ENCODE data around the gene PIGA. TPM values are rescaled to one million over a fixed set of nuclear protein-coding genes. Genes with fewer than 3 reads are reported as not detected.

PIGA gene
- total and polyA plus RNA-seq, 10 of the 15 experiments (the other 5 are each of a cell fraction or from before 2014, with no cell fraction given), result 4.9 to 24.1 (median 11.0) TPM

DNA sequence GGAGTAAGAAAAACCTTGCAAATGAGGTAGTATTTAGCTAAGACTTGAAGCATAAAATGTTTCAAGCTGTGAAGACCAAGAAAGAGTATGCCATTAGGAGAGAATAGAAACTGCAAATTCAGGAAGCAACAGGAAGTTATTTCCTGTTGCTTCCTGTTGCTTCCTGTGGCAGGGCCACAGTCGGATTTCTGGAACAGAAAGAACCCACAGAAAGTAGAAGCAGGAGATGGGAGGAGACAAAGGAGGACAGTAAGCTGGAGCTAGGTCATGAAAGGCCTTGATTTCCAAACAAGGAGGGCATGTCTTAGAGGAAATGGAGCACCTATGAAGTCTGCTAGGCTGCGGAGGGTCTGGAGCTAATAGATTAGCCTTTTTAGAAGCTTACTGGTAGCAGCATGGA, 37.1 kb downstream of the PIGA start:
- Histone ChIP-seq H3K27me3 (replicated peaks in 1 of 2; ENCODE audit: control insufficient read depth in 2 of 2, insufficient read depth in 2 of 2, low read length in 1 of 2) (no peaks in the 10 kb centered on the region), H2AFZ (ENCODE audit: control insufficient read depth, low read depth, low read length) (no peak overlapping the region), H3K27ac (ENCODE audit: control insufficient read depth, insufficient read depth) (no peak overlapping the region), H3K9me3 (replicated peaks; ENCODE audit: control insufficient read depth, insufficient read depth, low read length) (no peaks in the 10 kb centered on the region), H3K4me3 (no peak overlapping the region), H3K79me2 (ENCODE audit: control insufficient read depth, insufficient read depth, low read length) (no peaks in the 10 kb centered on the region), H3K9ac (ENCODE audit: control insufficient read depth, insufficient read depth, low read length) (no peak overlapping the region), H3K36me3 (ENCODE audit: control insufficient read depth in 2 of 2, insufficient read depth in 2 of 2, low read length in 1 of 2) (no peaks in the 10 kb centered on the region), H3K4me1 (ENCODE audit: control insufficient read depth, insufficient read depth, low read length) (no peaks in the 10 kb centered on the region), H4K20me1 (ENCODE audit: control insufficient read depth, insufficient read depth) (no peaks in the 10 kb centered on the region), H3K4me2 (ENCODE audit: control insufficient read depth, insufficient read depth) (no peak overlapping the region)
- POLR2A ChIA-PET, result no interaction called here
- CTCF ChIA-PET, result interaction anchor here (0.9 to 3.8 kb wide), 4 partner anchors 13 to 169 kb away, joined by 3 to 19 read pairs (median 6); no protein-coding TSS in a partner anchor
- no peak for TF ChIP-seq JUNB (IDR thresholded peaks at IDR 0.05)
- no peak for TF ChIP-seq NRF1 (conservative IDR thresholded peaks at IDR 0.05; ENCODE audit: low read depth, low read length)
- TF ChIP-seq EZH2 (IDR thresholded peaks at IDR 0.05; ENCODE audit: borderline replicate concordance, control insufficient read depth, low read depth, low read length), result no peak
- TF ChIP-seq NFYB (IDR thresholded peaks at IDR 0.05; ENCODE audit: insufficient read depth, low read depth, low read length), result no peak
- no peak for TF ChIP-seq ZNF217 (IDR thresholded peaks at IDR 0.05)
- SMC1A ChIA-PET (ENCODE audit: uncharacterized antibody, unreplicated experiment), result no interaction called here
- DNase-seq (ENCODE audit: low read depth, low spot score) (no peak), ATAC-seq (no peak), FAIRE-seq (no peak)
- RAD21 ChIA-PET (ENCODE audit: unreplicated experiment), result no interaction called here
- in situ Hi-C loops (cut with MboI) (no loop called here), intact Hi-C loops (cut with micrococcal nuclease; ENCODE audit: unreplicated experiment) (no loop called here)
- no TSS peak for BruUV-seq (replicated peaks)
- 21% methylated on average over 2 of the region's 2 CpGs for WGBS (ENCODE audit: insufficient coverage, insufficient replicate concordance, low lambda C conversion rate, missing lambda C conversion rate)

DNA sequence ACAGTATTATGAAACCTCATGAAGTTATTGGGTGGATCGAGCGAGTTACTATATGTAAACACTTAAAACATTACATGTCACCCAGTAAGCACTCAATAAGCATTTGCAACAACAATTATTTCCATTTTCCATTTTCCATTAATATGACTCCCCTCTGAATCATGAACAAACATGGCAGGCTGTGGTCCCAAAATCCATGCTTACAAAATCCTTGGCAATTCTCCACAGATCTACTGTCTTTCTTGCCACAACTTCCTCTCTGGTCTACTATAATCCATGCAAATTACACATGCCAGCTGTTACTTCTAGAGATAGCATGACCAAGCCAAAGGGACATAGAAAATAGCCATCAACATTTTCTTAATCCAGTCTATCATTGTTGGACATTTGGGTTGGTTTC, 41.9 kb downstream of the PIGA start:
- BruUV-seq (replicated peaks), result no TSS peak
- ATAC-seq (no peak), DNase-seq (ENCODE audit: low read depth, low spot score) (no peak), FAIRE-seq (no peak)
- intact Hi-C loops (cut with micrococcal nuclease; ENCODE audit: unreplicated experiment) (no loop called here), in situ Hi-C loops (cut with MboI) (no loop called here)
- Histone ChIP-seq H4K20me1 (ENCODE audit: control insufficient read depth, insufficient read depth) (no peaks in the 10 kb centered on the region), H3K27me3 (replicated peaks in 1 of 2; ENCODE audit: control insufficient read depth in 2 of 2, insufficient read depth in 2 of 2, low read length in 1 of 2) (no peaks in the 10 kb centered on the region), H3K36me3 (ENCODE audit: control insufficient read depth in 2 of 2, insufficient read depth in 2 of 2, low read length in 1 of 2) (no peaks in the 10 kb centered on the region), H3K4me1 (ENCODE audit: control insufficient read depth, insufficient read depth, low read length) (no peaks in the 10 kb centered on the region), H3K4me2 (ENCODE audit: control insufficient read depth, insufficient read depth) (no peak overlapping the region), H3K27ac (ENCODE audit: control insufficient read depth, insufficient read depth) (no peak overlapping the region), H2AFZ (ENCODE audit: control insufficient read depth, low read depth, low read length) (no peak overlapping the region), H3K9ac (ENCODE audit: control insufficient read depth, insufficient read depth, low read length) (no peak overlapping the region), H3K4me3 (no peak overlapping the region), H3K79me2 (ENCODE audit: control insufficient read depth, insufficient read depth, low read length) (no peaks in the 10 kb centered on the region), H3K9me3 (replicated peaks; ENCODE audit: control insufficient read depth, insufficient read depth, low read length) (no peaks in the 10 kb centered on the region)
- POLR2A ChIA-PET, result no interaction called here
- SMC1A ChIA-PET (ENCODE audit: uncharacterized antibody, unreplicated experiment), result no interaction called here
- CTCF ChIA-PET, result no interaction called here
- WGBS (ENCODE audit: insufficient coverage, insufficient replicate concordance, low lambda C conversion rate, missing lambda C conversion rate), result 53% methylated on average over 2 of the region's 2 CpGs
- RAD21 ChIA-PET (ENCODE audit: unreplicated experiment), result no interaction called here
- no peak for TF ChIP-seq RAD51 (IDR thresholded peaks at IDR 0.05)
- TF ChIP-seq CEBPB (IDR thresholded peaks at IDR 0.05; ENCODE audit: borderline replicate concordance in 1 of 2, low read depth in 2 of 2, low read length in 2 of 2), result no peak
- TF ChIP-seq, protein P1, sequence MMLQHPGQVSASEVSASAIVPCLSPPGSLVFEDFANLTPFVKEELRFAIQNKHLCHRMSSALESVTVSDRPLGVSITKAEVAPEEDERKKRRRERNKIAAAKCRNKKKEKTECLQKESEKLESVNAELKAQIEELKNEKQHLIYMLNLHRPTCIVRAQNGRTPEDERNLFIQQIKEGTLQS (IDR thresholded peaks at IDR 0.05; ENCODE audit: borderline replicate concordance, extremely low read depth, low read depth, low read length), result no peak
- no peak for TF ChIP-seq ZZZ3 (IDR thresholded peaks at IDR 0.05; ENCODE audit: control insufficient read depth, insufficient read length, low read depth)
- TF ChIP-seq SIN3A (IDR thresholded peaks at IDR 0.05; ENCODE audit: low read depth, low read length), result no peak
- no peak for TF ChIP-seq TCF7 (IDR thresholded peaks at IDR 0.05; ENCODE audit: borderline replicate concordance)
- TF ChIP-seq NR2C2 (IDR thresholded peaks at IDR 0.05; ENCODE audit: borderline replicate concordance, control insufficient read depth, insufficient read length, low read depth), result no peak
- no peak for TF ChIP-seq SIX5 (IDR thresholded peaks at IDR 0.05; ENCODE audit: low read depth, low read length, severe bottlenecking)
- TF ChIP-seq NFIC (IDR thresholded peaks at IDR 0.05; ENCODE audit: low read depth, low read length), result no peak
- TF ChIP-seq MYB (IDR thresholded peaks at IDR 0.05; ENCODE audit: borderline replicate concordance, low read depth, low read length), result no peak
- no peak for TF ChIP-seq IKZF2 (IDR thresholded peaks at IDR 0.05)
- TF ChIP-seq ZNF384 (IDR thresholded peaks at IDR 0.05; ENCODE audit: borderline replicate concordance, low read depth, low read length), result no peak
- TF ChIP-seq SMARCA5 (IDR thresholded peaks at IDR 0.05), result no peak
- no peak for TF ChIP-seq MYC (IDR thresholded peaks at IDR 0.05; ENCODE audit: insufficient read depth, insufficient read length, insufficient replicate concordance, low read length, severe bottlenecking)
- TF ChIP-seq MTA2 (IDR thresholded peaks at IDR 0.05; ENCODE audit: low read depth), result no peak

Data from GM12878 (cell line).